NCI-H460 (cell line): Measurements from ENCODE around the gene COL13A1. TPM values are rescaled to one million over a fixed set of nuclear protein-coding genes. Genes with fewer than 3 reads are reported as not detected.

Experiments
- DNase-seq: peaks from one replicate; pipeline ENCODE4 v3.0.0-alpha.2; 2016; ENCODE audit warnings: low read depth; ENCODE audit errors: extremely low read depth
- polyA plus RNA-seq: library from polyadenylated mRNA; depleted of rRNA; stranded (reverse); fragments of >200 nt; gene quantifications from 2 replicates; pipeline ENCODE4 v1.2.3, GENCODE V29; 2014; cell fraction: nucleus; rRNA removed
- total RNA-seq: library from RNA; depleted of rRNA; stranded (reverse); fragments of >200 nt; shearing (Covaris generic); gene quantifications from 2 replicates; pipeline ENCODE4 v1.2.3, GENCODE V29; 2014; rRNA removed

Gene COL13A1
- total RNA-seq = 0.15 and 0.20 TPM in 2 replicates
- 0.06 and 1.0 TPM in 2 replicates for polyA plus RNA-seq

GRCh38 chr10:69801434-69802315 is at the start of gene COL13A1:
COL13A1 (plus strand) TSS chr10:69801906; CDS start chr10:69802424, 518 bp downstream.
- peak; percentile 19 for DNase-seq

DNA sequence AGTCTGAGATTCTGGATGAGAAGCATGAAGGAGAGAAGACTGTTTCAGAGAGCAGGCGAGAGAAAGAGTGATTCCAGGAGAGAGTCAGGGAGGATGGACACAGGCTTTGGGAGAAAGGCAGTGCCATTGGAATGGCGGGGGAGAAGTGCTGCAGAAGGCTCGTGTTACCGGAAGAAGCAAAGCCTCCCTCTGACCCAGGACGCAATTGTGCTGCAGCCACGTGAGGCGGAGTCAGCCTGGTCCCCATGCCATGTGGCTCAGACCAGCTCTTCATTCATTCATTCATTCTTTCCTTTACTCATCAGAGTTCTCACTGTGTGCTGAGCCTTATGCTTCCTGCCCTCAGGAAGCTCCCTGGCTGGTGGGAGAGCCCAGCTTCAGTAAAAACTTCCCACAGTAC is 49.2 kb upstream of the COL13A1 start:
- DNase-seq = no peak

DNA sequence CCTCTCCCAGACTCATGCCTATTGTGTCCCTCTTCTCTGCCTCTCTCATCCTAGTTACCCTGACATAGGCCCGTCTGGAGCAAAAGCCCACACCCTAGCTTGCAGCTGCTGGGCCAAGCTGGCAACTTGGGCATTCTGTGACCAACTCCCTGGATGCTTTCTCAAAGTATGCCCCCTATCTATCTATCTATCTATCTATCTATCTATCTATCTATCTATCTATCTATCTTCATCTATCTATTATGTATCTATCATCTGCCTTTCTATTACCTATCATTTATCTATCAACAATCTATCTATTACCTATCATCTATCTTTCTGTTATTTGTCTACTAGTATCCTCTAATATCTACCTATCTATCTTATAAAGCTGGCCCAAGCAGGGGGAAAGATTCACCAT is 45.4 kb upstream of the COL13A1 start:
- DNase-seq = no peak

- DNase-seq = no peak
Observed at GRCh38 chr10:69757206-69757552, 44.5 kb upstream of the COL13A1 start.

- no peak for DNase-seq
Observed at GRCh38 chr10:69757553-69758309, 44.0 kb upstream of the COL13A1 start.

GRCh38 chr10:69758310-69758728 is 43.4 kb upstream of the COL13A1 start:
- DNase-seq = no peak

- DNase-seq = no peak
Observed at GRCh38 chr10:69759641-69760040, 42.1 kb upstream of the COL13A1 start.

GRCh38 chr10:69760072-69760471 is 41.6 kb upstream of the COL13A1 start:
- no peak for DNase-seq

DNA sequence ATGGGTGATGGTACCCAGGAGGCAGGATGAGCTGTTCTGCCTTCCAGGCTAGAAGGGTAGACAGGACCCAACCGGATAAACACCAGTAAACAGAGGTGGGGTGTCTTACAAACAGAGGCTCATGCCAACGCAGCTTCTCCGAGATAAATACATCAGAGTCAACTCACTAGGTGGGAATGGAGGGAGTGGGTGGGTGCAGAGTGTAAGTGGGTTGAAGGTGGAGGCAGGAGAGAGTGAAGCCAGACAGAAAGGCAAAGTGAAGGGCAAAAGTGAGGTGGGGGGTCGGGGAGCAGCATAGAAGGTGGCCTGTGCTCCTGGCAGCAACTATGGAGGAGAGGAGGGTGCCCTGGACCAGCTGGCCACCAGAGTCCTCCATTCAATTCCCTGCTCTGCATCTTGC is 40.4 kb upstream of the COL13A1 start:
- DNase-seq = no peak

DNA sequence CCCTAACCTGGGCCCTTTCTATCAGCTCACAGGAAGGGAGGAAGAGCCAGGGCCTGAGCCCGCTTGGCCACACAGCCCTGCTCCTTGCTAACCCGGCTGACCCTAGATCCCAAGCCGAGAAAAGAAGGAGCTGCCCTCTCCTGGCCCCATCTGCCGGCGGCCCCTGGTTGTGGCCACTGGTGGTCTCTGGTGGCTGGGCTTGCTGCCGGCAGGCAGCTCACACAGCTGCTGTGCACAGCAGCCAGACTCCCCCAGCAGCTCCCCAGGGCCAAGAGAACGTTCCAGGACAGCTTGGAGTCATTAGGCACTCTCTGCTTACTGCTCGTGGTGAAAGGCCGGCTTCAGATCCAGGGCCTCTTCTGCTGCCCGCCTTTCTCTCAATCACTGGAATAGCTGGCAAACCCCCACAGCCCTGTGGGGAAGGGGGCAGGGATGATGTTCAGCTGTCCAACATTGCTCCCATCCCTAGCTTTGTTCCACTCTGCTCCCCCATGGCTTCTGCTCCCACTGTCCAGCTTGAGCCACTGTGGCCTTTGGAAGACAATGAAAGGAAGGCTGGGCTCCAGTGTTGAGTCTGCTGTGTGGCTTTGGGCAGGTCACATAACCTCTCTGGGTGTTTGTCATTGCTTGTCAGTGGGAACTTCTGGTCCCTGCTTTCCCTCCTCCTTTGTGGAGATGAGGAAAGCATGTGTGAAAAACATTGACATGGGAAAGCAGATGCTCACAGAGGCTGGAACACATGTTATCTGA is 35.4 kb upstream of the COL13A1 start:
- DNase-seq = no peak

- DNase-seq = no peak
Observed at GRCh38 chr10:69767793-69768192, 33.9 kb upstream of the COL13A1 start.

GRCh38 chr10:69768386-69768785 is 33.3 kb upstream of the COL13A1 start:
- no peak for DNase-seq

DNA sequence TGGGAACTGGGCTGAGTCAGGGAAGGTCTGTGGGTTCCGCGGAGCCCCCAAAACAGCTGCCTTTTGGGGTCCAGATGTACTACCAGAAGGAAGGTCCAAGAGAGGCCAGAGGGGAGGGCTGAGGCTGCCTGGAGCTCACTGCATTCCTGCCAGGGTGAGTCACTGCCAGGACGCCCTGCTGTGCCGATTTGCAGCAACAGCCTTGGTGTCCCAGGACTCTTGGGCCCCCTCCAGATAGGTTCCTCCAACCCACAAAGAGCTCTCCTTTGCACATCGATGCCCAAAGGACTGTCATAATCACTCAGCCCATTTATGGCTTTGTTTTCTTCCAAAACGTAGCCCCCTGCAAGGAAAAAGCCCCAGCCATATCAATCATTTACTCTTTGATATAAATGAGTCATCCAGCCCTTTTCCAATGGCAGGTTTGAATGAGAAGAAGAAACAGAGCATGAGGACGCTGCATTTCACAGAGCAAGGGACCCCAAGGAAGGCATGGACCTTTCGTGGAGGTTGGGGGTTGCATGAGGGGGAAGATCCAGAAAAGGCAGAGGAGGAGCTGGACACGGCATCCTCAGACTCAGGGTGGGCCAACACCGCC is 32.2 kb upstream of the COL13A1 start:
- peak; percentile 30 for DNase-seq

GRCh38 chr10:69772933-69773704 is 28.6 kb upstream of the COL13A1 start:
- DNase-seq = no peak

DNA sequence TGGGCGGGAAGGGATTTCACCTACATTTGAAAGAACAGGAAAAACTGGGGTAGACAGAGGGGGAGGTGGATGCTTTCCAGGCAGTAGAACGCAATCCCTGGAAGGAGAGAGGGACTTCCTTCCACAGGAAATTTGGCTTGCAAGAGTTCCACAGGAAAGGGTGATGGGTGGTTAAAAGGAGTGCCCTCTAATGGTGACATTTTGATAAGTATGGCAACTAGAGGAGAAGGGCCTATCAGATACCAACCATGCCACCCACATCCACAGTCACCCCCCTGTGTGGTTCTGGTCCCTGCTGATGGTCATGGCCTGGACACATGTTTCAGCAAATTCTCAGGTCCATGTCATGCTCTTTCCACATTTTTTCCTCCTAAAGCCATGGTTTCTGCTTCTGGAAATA is 27.1 kb upstream of the COL13A1 start:
- DNase-seq = no peak

GRCh38 chr10:69780077-69780476 is 21.6 kb upstream of the COL13A1 start:
- DNase-seq = no peak

DNA sequence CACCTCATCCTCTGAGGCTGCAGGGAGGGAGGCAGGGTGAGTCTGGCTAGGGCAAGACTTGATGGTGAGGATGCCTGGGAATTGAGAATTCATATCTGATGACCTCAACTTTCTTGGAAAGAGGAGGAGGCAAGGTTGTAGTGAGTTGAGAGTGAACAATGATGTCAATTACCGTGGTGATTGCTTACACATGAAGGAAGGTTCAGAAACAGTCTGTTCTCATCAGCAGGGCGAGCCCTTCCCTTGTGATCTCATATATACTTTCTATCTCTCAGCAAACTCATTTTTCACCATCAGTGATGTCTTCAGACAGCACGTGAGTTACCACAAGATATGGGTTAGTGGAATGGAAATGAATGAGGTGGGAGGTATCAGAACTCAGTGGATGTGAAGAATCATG is 20.1 kb upstream of the COL13A1 start:
- DNase-seq = no peak

DNA sequence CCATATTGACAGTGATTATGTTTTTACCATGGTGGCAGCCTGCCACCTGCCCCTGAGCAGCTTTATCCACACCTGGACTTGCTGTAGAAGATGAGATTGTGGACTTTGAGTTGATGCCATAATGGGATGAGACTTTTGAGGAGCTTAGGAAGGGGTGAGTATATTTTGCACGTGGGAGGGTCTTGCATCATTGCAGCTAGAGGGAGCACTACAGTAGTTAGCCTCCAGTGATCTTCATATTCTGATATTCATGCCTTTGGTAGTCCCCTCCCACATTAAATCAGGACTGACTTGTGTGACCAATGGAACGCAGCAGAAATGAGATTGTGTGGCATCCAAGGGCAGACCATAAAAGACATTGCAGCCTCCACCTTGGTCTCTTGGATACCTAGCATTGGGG is 18.2 kb upstream of the COL13A1 start:
- no peak for DNase-seq

DNA sequence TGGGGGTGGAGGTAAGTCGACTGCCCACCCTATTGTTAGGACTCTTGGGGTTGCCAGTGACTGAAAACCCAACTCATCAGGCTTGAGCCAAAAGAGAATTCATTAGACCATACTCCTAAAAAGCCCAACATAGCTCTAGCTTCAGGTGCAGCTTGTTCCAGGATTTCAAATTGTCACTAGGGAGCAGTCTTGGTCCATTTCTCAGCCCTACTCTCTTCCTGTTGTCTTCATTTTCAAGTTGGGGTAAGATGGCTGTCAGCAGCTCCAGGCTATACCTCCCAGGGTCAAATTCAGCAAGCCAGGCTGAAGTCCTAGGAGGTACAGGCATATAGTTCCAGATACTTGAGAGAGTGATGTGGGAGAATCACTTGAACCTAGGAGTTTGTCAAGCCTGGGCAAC is 14.9 kb upstream of the COL13A1 start:
- DNase-seq = no peak

GRCh38 chr10:69787681-69788080 is 14.0 kb upstream of the COL13A1 start:
- no peak for DNase-seq
